NCI-H774 (cell line): Measurements from ENCODE around the gene WASL.
"Not testable (repeated sequence)": the region's sequence is repeated elsewhere in the genome, so short reads cannot be mapped to it uniquely, and the experiment has no call there.

Source experiments
- DNase-seq: peaks from one replicate; lab custom pipeline; 2025; lab: John Stamatoyannopoulos, UW

The WASL gene

DNA sequence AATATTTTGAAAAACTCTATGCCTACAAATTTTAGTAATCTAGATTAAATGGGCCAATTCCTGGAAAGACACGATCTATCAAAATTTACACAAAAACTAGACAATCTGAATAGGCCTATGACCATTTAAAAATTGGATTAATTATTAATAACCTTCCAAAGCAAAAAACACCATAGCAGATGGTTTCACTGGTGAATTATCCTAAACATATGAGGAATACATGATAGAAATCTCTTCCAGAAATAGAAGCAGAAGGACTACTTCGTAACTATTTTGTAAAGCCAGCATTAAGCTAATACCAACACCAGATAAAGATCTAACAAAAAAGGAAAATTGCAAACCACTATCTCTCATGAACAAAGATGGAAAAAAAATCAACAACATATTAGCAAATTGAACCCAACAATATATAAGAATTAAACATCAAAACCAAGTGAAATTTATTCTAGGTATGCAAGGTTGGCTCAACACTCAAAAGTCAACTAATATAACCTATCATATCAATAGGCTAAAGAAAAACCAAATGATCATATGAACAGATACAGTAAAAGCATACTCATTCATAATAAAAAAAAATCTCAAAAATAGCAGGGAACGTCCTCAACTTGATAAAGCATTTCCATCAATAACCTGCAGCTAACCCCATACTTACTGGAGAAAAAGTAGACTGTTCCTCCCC lies 16.3 kb downstream of the WASL start:
- DNase-seq = no peak

DNA sequence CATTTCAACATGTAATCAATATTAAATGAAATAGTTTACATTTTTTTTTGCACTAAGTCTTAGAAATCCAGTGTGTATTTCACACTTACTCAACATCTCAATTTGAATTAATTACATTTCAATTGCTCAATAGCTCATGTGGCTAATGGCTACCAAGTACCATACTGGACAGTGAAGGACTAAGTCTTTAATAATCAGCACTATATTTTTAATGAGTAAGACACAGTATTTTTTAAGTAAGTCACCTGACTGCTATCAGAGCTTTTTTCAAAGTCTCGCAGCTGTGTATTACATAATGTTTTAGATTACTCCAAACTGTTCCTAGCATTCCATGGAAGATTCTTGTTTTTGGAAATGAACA lies 19.6 kb downstream of the WASL start:
- no peak for DNase-seq

DNA sequence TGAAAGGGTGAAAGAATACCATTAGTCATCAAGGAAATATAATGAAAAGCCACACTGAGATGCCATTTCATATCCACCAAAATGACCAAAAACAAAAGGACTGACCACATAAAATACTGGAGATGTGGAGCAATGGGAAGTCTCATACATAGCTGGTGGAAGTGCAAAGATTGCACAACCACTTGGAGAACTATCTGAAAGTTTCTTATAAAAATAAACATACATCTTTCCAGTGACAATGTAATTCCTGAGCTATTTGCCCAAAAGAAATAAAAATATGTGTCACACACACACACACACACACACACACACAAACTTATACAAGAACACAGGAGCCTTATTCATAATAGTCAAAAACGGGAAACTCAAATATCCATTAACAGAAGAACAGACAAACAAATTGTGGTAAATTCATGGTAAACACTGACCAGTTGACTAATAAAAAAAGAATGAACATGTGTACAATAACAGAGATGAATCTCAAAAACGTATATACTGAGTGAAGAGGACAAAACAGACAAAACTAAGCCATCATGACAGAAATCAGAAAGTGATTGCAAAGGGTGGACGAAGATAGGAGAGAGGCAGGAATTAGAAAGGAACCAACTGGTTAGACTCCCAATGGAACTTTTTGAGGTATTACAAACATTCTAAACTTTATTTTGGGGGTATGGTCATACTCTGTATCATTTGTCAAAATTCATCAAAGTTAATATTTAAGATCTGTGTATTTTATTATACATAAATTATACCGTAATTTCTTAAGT lies 21.5 kb downstream of the WASL start:
- no peak for DNase-seq

- no peak for DNase-seq
Observed at GRCh38 chr7:123725586-123726171, 23.1 kb downstream of the WASL start.

GRCh38 chr7:123724817-123725253 lies 24.0 kb downstream of the WASL start:
- no peak for DNase-seq

GRCh38 chr7:123723913-123724312 lies 24.9 kb downstream of the WASL start:
- DNase-seq = no peak

DNA sequence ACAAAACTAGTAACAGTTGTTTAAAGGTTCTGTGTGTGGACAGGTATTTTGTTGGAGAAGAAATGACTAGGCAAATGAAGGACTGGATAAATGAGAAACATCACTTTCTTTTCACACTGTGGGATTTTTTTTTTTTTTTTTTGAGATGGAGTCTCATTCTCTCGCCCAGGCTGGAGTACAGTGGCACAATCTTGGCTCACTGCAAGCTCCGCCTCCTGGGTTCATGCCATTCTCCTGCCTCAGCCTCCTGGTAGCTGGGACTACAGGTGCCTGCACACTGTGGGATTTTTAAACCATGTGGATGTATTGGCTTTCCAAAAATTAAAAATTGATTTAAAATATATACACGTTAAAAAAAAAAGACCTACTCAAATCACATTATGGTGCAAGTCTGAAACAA lies 28.3 kb downstream of the WASL start:
- not testable (repeated sequence) for DNase-seq

DNA sequence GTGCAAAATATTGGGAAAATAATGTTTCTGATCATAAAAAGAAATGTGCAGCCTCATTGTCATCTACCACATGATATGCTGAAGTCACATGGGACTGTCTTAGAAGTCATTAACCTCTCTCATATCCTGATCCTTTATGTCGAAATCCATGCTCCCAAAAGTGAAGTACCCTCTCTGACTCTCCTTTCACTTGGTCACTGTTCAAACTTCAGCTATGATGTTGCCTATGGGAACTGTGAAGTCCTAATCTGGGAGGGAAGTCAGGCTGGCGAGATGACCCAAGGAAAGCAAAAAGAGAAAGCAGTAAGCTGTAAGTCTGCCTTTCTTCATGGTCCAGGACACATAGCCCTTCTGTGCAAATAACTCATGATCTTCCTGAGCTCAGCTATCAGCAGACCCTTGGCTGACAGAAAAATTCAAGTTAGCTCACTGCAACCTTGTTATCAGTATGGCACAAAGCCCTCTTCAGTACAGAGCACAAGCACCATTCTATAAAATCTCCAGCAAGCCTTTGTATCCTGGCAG lies 29.5 kb downstream of the WASL start:
- no peak for DNase-seq

GRCh38 chr7:123718773-123719172 lies 30.0 kb downstream of the WASL start:
- DNase-seq = no peak

DNA sequence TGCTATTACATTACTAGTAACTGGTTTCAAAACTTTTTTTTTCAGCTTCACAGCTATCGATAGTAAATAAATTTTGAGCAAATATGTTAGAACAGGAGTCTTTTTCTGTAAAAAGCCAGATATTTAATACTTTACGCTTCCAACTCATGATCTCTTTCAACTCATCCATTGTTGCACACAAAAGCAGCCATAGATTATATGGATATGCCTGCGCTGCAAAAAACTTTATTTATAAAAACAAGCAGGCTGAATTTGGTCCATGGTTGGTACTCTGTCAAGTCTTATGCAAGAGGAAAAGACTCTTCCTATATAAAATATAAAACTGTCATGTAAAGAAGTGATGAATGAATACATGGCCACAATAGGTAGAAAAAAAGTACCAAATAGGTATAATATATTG lies 31.1 kb downstream of the WASL start:
- no peak for DNase-seq

- no peak for DNase-seq
Observed at GRCh38 chr7:123716877-123717276, 31.9 kb downstream of the WASL start.

- DNase-seq = no peak
Observed at GRCh38 chr7:123715799-123716198, 33.0 kb downstream of the WASL start.

DNA sequence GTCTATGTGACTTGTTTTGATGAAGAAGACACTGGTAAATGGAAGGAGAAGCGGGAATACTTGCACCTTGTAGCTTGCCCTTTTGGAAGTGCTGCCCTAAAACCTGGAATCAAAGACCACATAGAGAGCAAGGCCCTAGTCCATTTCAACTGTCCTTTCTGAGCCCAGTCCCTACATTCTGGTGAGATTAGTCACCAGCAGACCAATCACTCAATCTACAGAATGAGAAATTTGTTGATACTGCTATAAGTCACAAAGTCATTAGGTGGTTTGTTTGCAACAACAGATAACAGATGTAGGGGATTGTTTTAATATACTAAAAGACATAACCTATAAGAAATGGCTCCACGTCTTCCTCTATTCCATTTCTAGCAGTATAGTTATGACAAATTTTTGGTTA lies 33.6 kb downstream of the WASL start:
- DNase-seq = no peak

- DNase-seq = no peak
Observed at GRCh38 chr7:123714296-123715080, 34.3 kb downstream of the WASL start.

DNA sequence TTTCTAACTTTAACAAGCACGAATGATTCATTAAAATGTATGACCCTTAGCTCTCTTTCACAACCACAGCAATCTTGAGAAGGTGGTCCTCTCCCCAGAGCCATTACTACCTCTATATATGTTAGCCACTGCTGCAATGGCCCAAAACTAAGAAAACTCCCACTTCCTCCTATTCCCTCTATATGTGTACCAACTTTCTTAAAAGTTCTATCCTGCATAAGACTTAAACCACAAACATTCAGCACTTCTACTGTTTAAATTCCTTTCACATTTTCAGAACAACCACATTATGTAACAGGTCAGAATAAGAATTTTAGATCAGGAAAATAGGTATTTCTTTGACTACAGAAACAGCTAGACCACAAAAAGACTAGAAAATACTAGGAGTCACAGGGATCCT lies 36.2 kb downstream of the WASL start:
- DNase-seq = no peak

DNA sequence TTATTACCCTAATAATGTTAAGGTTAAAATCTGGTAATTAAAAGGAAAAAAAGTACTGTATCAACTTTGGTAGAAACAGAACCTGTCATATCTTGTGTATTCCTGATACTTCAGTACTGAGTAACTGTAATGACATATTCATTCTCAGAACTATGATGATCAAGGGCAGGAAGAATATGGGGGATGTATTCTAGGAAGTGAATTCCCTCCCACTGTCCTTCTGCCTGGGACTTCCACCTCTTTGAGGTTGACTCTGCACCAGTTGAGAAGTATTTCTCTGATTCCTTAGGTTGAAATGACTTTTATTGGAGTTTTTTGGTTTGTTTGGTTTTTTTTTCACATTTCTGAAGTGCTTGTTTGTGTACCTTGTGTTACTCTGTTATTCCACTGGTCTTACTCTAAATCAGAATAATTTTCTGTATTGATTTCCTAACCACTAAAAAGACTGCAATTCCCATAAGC lies 36.9 kb downstream of the WASL start:
- no peak for DNase-seq

GRCh38 chr7:123710683-123711082 lies 38.1 kb downstream of the WASL start:
- DNase-seq = no peak

DNA sequence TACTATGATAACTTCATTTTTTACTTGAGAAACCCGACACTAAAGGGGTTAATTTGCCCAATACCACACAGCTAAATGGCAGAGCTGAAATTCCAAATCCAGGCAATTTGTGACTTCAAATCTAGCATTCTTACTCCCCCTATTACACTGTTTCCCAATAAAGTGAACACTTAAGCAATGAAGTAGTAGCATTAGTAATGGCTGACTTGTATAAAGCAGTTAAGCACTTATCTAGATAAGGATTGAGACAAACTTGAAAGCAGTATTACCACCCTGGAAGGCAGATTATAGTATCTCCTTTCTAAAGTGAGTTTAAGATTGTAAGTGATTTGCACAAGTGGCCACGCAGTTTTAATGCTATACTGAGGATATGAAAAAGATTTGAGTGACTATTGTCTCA lies 39.3 kb downstream of the WASL start:
- no peak for DNase-seq

DNA sequence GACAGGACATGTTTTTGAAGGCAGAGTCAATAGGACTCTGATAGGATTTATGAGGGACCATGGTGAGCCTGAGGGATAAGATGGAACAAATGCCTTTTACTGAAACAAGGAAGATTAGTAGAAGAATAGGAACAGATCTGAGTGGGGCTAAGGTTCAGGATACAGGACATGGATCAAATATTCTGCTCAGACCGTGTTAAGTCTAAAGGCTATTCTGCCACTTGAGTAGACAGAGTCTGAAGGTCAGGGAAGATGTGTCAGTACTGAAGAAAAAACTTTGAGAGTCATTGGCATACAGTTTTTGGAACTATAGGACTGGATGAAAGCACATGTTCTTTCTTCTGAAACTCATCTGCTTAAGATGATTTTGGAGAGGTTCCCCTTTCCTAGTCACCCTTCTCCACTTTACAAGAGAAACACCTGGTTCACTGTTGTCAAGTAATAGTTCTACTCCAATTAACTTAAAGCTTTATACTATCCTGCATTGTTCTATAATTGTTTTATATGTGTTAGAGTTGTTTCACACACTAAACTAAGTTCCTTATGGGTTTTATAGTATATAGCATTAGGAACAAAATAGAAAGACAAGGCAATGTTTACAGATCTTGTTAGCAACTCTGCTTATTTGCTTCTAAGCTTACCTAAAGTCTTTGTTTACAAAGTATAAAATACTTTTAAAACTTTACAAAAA lies 43.4 kb downstream of the WASL start:
- no peak for DNase-seq

DNA sequence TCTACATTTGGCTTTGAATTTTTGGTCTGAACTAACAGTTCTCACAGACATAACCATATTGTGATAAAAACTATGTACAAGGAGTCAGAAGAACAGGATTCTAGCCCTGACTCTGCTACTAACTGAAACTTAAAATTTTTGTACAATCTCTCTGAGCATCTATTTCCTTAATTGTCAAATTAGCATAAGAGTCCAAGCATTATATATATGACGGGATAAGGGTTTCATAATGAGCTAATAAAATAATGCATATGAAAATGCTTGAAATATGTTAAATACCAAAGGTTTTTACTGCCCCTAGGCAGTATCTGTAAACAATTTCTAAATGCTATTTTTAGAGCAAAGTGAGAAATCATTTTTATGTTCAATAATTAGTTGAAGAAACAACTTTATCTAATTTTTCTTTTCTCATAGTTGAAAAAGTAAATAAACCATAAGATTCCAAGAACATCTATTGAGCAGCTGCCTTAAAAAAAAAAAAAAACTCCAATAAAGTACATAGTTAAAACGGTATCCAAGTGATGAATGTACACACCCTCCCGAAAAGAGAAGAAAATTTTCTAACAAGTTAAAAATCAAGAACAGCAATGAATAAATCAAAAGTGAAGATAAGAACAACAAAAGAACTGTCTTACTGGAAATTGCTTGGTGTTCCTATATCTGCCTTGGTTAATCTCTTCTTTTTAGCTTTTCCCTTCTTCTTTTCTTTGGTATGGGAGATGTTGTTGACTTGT lies 52.7 kb downstream of the WASL start:
- DNase-seq = no peak

DNA sequence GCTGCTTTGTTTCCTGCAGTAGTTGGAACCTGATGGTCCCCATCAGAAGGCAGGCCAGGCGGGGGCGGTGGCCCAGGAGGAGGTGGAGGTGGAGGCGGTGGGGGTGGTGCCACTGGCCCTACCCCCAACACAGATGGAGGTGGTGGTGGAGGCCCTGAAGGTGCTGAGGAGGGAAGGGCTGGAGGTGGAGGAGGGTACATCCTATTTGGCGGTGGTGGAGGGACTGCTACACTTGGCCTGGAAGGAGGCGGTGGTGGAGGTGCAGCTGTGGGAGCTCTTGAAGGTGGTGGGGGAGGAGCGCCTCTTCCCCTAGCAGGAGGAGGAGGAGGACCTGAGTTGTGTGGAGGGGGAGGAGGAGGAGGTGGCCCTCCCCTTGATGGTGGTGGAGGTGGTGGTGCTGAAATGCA lies 56.3 kb downstream of the WASL start:
- no peak for DNase-seq
